HG03097 (cell line): ENCODE results near the gene PIP5K1B.

Experiments used
- ATAC-seq: cut with Tn5 transposase; IDR thresholded peaks from one replicate; pipeline ENCODE4 v1.9.1; 2021; ENCODE audit not compliant: unreplicated experiment, low FRiP score

The PIP5K1B gene

DNA sequence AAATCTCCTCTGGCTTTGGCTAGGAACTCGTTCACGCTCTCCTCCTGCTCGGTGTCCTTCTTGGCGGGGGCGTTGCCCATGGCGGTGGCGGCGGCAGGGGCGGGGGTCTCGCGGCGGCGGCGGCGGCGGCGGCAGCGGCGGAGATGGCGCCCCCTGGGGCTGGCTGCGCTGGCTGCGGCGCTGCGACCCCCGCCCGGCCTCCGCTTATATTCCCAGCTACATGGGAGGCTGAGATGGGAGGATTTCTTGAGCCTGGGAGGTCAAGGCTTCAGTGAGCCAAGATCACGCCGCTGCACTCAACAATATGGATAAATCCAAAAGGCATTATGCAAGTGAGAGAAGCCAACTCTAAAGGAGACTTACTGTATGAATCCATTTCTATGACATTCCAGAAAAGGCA is 309.0 kb downstream of the PIP5K1B start, which contains the start of gene PRKACG:
Gene PRKACG (minus strand): TSS at position 101 of the 400 bp plus-strand sequence. CDS start 21 bp downstream, at position 80.
- no peak for ATAC-seq

DNA sequence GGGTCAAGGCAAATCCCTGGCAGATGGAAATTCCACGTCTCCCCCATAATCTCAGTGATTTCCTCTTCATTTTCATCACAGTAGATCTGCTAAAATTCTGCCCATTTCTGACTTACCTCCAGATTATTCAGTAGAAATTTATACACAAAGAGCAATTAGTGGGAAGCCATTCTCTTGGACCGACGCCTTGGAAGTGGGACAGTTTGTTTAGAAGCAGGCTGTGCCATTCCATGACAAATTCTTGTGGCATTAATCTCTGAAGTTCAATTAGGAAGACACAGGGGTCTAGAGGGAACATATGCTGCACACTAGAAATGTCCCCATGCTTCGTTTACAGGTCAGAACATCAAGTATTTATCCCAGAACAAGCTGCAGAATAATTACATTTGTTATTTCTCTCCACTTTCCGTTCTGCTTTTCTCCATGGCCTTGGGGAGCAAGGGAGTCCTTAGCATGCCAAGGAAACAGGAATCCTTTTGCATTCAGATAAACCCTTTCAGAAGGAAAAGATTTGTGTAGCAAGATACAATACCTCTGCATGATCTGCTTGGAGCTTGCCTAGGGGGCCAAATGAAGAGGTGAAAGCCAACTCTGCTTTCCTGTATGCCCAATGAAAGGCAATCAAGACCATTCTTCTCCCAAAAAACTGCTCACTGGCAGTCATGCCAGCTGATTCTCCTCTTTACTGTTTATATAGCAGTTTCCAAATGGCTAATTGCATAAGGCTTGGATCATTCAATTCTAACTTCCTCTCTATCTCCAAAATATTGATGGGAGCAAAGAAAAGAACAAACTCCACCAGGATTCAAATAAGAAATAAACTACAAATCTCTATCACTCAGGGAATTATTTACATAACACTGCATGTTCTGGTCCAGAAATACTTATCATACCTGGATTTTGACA is 311.4 kb downstream of the PIP5K1B start:
- ATAC-seq = no peak

DNA sequence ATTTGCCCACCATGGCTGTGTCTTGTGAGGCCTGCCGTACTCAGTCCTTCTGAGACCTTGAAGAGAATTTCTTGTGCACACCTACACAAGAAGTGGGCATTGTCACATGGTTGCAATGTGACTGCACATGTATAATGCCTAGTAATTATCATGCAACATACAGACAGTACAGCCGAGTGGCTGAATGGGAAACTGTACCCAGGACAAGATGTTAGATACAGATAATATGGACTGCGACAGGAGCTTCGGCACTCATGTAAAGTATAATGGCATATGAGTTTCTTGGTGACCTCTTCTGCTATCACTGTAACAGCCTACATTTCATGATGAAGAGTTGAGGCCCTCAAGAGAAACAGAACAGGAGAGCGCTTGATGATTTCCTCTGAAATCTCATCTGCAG is 313.7 kb downstream of the PIP5K1B start:
- ATAC-seq = no peak

DNA sequence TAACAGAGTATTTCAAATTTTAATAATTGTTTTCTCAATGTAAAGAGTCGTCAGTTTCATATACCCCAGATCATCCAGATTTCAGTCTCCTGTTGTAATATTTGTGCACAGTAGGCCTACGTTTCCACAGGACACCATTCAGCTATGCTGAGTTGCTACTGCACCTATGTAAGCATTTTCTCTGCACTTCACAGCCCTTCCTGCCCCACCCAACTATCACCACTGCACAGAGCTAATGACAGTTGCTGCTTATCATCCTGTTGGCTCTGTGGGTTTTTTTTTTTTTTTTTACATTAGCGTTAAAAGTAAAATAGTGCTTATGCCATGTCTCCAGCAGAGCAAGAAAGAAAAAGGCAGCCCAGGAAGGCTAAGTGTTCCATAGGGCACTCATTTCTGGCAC is 314.8 kb downstream of the PIP5K1B start:
- ATAC-seq = no peak

DNA sequence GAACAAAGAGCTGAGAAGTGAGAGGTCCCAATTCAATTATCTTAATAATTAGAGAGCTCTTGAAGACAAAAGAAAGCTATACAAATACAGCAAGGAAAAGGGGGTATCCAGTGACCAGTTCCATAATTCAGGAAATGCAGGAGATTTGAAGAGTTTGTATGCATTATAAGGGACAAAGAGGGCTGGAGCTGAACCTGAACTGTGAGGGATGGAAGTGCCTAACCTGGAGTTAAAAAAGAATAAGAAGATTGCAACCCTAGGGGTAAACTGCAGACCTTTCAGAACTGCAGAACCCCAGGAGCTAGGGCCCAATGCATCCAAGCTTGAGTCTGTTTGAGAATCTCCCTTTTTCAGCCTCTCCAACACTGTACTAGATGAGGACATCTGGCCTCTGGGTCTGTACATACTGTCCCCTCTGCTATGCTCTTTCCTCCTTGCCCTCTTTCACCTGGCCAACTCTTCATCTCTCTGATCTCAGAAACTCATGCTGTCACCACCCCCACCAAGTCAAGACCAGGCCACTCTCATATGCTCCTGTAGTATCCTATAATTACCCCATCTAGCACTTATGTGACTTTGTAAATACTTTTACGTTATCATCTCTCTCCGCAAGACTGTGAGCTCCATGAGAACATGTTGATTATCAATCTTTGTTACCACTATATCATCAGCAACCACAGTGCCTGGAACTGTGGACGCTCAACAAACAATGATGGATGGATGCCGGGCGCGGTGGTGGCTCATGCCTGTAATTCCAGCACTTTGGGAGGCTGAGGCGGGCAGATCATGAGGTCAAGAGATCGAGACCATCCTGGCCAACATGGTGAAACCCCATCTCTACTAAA is 315.5 kb downstream of the PIP5K1B start:
- no peak for ATAC-seq

DNA sequence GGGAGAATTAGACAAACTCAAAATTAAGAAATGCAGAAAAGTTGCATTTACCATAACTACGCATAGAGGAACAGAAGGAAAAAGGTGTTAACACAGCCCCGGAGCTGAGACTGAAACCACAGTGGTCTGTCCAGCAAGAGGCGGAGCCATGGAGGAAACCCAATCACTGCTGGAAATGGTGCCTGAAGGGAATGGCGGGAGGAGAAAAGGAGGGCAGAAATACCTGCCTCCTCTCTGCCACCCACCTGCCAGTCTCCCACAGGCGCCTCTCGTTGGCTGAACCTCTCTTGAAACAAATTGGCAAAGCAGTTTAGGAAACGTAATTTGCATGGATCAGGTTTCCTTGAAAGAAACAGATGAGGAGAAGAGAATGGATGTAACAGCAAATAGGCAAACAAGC is 318.6 kb downstream of the PIP5K1B start:
- ATAC-seq = no peak

DNA sequence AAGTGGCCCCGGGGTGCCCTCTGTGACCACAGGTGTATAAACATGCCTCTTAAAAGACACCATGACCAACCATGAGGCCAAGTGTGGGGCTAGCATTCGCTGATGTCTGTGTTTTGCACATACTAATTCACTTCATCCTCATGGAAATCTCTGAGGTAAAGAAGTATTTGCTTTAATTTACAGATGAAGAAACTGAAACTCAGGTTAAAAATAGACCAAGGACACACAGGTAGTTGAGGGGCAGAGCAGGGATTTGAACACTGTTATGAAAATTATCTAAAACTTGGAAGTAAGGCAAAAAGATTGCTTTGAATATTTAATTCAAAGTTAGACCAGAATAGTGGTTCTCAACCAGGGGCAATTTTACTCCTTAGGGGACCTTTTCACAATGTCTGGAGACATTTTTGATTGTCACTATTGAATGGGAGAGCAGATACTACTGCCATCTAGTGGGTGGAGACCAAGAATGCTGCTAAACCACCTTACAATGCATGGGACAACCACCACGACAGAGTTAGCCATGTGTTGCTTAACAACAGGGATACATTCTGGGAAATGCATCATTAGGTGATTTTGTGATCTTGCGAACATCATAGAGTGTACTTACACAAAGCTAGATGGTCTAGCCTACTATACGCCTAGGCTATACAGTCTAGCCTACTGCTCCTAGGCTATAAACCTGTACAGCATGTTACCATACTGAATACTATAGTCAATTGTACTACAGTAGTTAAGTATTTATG is 322.5 kb downstream of the PIP5K1B start:
- ATAC-seq = peak; percentile 65

DNA sequence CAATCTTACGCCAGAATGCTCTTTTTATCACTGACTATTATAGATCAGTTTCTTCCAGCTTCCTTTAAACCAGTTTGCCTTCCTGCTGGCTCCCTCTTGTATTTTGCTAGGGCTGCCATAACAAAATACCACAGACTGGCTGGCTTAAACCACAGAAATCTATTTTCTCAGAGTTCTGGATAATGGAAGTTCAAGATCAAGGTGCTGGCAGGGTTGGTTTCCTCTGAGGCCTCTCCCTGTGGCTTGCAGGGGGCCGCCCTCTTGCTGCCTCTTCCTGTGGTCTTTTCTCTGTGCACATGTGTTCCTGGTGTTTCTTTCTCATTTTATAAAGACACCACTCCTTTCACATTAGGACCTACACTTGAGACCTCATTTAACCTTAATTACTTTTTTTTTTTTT is 323.7 kb downstream of the PIP5K1B start:
- ATAC-seq = no peak

DNA sequence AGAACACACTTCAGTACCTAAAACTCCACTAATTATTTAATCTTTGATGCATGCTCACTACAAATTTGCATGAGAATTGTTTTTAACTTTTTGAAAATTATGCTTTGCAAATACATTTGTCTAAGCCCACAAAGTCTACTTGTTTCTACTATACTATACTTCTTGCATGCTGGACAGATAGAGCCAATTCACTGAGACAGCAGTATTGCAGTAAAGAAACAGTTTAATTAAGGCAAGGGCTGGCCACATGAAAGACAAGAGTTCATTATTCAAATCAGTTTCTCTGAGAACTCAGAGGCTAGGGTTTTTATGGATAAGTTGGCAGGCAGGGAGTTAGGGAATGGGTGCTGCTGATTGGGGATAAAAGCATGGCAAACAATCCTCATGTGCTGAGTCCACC is 324.5 kb downstream of the PIP5K1B start:
- no peak for ATAC-seq

DNA sequence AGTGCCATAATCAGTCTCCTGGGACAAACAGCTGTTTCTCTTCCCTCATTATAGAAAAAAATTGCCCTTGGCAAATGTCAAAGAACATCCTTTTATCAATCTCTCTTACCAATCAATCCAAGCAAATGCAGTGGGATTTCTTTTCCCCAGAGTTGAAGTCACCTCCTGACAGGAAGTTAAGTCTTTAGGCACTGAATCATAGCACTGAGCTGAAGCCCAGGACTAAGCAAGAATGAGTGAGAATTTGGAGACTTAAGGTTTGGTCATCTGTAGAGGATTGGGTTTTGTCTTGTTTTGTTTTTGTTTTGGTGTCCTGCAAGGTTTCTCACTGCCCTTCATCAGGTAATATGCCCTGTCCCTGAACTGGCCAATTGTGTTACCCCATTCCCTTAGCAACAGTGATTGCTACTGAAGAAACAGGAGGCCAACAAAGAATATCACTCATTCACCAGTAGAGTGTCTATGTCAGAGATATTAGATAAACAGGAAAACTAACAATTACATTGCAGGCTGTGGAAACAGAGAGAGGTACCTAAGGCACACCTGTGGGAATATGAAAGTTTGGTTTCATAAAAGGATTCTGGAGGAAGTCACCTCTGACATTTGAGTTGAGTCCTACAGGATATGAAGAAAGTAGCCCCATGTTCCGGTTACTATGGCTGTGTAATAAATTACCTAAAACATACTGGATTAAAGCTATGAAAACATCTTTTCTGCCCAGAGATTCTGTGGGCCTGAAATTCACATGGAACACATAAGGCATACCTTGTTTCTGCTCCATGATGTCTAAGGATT is 326.0 kb downstream of the PIP5K1B start:
- no peak for ATAC-seq

DNA sequence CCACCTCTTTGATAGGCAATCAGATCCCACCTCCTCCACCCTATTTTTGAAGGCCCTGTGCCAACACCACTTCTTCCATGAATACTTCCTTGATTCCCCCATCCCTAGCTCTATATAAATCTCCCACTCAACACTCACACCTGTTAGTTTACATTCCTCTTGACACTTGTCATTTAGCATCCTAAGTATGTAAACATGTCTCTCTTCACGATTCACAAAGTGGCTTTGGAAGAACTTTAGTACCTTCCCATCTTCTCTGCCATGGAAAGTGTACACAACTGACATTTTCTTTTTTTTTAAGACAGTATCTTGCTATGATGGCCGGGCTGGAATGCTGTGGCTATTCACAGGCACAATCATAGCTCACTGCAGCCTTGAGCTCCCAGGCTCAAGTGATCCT is 329.0 kb downstream of the PIP5K1B start:
- ATAC-seq = no peak

DNA sequence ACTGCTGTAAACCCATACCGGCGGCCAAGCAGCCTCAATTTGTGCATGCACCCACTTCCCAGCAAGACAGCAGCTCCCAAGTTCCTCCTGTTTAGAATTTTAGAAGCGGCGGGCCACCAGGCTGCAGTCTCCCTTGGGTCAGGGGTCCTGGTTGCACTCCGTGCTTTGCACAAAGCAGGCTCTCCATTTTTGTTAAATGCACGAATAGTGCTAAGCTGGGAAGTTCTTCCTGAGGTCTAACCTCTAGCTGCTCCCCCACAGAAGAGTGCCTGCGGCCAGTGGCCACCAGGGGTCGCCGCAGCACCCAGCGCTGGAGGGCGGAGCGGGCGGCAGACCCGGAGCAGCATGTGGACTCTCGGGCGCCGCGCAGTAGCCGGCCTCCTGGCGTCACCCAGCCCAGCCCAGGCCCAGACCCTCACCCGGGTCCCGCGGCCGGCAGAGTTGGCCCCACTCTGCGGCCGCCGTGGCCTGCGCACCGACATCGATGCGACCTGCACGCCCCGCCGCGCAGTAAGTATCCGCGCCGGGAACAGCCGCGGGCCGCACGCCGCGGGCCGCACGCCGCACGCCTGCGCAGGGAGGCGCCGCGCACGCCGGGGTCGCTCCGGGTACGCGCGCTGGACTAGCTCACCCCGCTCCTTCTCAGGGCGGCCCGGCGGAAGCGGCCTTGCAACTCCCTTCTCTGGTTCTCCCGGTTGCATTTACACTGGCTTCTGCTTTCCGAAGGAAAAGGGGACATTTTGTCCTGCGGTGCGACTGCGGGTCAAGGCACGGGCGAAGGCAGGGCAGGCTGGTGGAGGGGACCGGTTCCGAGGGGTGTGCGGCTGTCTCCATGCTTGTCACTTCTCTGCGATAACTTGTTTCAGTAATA is 330.6 kb downstream of the PIP5K1B start, which contains the start of gene FXN:
Gene FXN (plus strand): TSS at position 315 of the 871 bp plus-strand sequence. CDS start 31 bp downstream, at position 346.
- peak; percentile 86 for ATAC-seq

DNA sequence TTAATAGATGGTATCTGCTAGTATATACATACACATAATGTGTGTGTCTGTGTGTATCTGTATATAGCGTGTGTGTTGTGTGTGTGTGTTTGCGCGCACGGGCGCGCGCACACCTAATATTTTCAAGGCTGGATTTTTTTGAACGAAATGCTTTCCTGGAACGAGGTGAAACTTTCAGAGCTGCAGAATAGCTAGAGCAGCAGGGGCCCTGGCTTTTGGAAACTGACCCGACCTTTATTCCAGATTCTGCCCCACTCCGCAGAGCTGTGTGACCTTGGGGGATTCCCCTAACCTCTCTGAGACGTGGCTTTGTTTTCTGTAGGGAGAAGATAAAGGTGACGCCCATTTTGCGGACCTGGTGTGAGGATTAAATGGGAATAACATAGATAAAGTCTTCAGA is 331.3 kb downstream of the PIP5K1B start:
- peak; percentile 27 for ATAC-seq

DNA sequence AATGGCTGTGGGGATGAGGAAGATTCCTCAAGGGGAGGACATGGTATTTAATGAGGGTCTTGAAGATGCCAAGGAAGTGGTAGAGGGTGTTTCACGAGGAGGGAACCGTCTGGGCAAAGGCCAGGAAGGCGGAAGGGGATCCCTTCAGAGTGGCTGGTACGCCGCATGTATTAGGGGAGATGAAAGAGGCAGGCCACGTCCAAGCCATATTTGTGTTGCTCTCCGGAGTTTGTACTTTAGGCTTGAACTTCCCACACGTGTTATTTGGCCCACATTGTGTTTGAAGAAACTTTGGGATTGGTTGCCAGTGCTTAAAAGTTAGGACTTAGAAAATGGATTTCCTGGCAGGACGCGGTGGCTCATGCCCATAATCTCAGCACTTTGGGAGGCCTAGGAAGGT is 331.8 kb downstream of the PIP5K1B start:
- ATAC-seq = no peak

DNA sequence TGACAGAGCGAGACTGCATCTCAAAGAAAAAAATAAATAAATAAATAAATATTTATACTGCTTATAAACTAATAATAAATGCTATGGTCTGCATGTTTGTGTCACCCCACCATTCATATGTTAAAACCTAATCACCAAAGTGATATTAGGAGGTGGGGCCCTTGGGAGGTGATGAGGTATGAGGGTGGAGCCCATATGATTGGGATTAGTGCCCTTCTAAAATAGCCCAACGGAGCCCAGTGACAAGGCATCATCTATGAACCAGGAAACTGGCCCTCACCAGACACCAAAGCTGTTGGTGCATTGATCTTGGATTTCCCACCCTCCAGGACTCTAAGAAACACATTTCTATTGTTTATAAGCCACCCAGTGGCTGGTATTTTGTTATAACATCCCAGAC is 335.6 kb downstream of the PIP5K1B start:
- no peak for ATAC-seq

DNA sequence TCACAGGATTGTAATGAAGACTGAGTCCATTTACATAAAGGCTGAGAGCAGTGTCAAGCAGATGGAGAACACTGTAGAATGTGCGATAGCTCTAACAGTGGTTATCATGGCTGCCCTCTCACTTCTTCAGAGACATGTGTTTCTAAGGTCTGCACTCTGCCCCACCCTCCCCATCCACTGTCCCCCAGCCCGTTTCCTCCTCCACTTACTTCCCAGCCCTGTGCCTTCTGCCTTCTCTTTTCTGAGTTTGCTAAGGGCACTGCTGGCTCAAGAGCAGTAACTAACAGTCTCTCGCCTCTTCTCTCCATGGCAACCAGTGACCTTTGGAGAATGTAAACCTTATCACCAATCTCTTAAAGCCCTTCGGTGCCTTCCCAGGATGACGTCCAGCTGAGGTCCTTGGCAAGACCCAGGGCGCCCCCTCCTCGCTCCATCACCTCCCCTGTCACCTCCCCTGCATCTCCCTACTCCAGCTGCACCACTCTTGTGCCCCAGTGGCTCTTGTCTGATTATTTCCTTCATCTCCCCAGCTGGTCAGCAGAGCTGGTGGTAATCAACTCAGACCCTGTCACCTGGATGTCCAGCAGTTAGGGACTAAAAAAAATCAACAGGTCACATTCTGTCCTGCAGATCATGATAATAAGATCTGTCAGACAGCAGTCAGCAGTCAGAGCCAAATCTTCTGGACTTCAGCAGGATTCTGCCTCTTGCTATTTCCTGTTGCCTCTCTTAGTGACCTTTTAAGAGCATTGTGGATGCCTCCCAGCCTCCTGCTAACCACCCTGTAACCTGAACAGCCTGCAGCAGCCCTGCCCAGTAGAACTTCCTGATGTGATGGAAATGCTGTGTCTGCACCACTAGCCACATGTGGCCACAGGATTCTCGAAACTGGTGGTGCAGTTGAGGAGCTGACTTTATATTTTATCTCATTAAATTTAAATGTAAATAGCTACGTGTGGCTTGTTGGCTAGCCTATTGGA is 339.5 kb downstream of the PIP5K1B start:
- ATAC-seq = no peak

DNA sequence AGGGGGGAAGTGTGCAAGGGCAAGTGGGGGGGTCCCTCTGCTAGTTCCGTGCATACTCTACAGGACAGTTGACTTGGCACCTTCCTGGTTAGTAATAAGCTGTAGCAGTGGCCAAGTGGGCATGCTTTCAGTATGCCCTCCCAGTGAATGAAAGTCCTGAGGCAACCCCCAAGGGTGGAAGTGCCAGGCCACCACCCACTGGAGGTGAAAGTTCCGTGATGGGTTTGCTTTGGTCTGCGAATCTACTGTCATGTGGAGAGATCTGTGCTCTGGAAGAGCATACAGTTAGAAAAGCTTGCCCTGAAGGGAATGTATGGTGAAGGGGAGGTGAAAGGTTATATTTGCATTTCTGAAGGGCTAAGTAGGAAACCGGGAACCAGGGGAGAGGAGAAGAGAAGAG is 340.8 kb downstream of the PIP5K1B start:
- no peak for ATAC-seq

DNA sequence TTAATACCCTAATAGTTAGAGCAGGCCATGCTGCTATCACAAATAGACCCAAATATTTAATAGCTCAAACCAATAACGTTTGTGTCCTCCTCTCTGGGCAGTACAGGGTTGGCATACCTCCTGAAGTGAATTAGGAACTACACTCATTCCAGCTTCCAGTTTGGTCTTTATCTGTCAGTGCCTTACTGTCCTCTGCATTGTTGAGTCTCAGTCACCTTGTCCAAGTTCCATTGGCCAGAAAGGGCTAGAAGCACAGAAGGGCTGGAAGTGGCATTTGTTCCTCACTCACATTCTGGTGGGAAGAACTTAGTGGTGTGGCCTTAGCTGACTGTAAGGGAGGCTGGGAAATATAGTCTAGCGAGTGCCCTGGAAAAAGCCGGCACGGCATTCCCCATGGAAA is 341.7 kb downstream of the PIP5K1B start:
- ATAC-seq = no peak
